ENCODE results near the gene HBD.

The HBD gene

GRCh38 chr11:5242208-5242607, 7.9 kb upstream of the HBD start:
- H3K4me1 ChIP-seq (ENCODE audit: control insufficient read depth, insufficient read depth, low read length): no peaks in the 10 kb centered on the region
- H3K4me3 ChIP-seq (ENCODE audit: low read length): no peak overlapping the region
- peaks cover 5% of the 10 kb centered on the region for H3K27me3 ChIP-seq (replicated peaks; ENCODE audit: control insufficient read depth, insufficient read depth, low read length)
- no peaks in the 10 kb centered on the region for H3K36me3 ChIP-seq (ENCODE audit: control insufficient read depth, insufficient read depth, low read length, severe bottlenecking)
- H3K9me3 ChIP-seq (ENCODE audit: control insufficient read depth, low read length): no peaks in the 10 kb centered on the region
- no peak overlapping the region for H3K9ac ChIP-seq (ENCODE audit: low read length)
- no peak for DNase-seq (ENCODE audit: low read depth)

GRCh38 chr11:5241458-5241857, 7.2 kb upstream of the HBD start:
- H3K9ac ChIP-seq (ENCODE audit: low read length): no peak overlapping the region
- no peaks in the 10 kb centered on the region for H3K4me1 ChIP-seq (ENCODE audit: control insufficient read depth, insufficient read depth, low read length)
- no peaks in the 10 kb centered on the region for H3K9me3 ChIP-seq (ENCODE audit: control insufficient read depth, low read length)
- H3K27me3 ChIP-seq (replicated peaks; ENCODE audit: control insufficient read depth, insufficient read depth, low read length): peaks cover 5% of the 10 kb centered on the region
- no peaks in the 10 kb centered on the region for H3K36me3 ChIP-seq (ENCODE audit: control insufficient read depth, insufficient read depth, low read length, severe bottlenecking)
- no peak for DNase-seq (ENCODE audit: low read depth)
- no peak overlapping the region for H3K4me3 ChIP-seq (ENCODE audit: low read length)

GRCh38 chr11:5240458-5240857, 6.2 kb upstream of the HBD start:
- DNase-seq (ENCODE audit: low read depth): no peak
- H3K27me3 ChIP-seq (replicated peaks; ENCODE audit: control insufficient read depth, insufficient read depth, low read length): peaks cover 5% of the 10 kb centered on the region
- H3K9me3 ChIP-seq (ENCODE audit: control insufficient read depth, low read length): no peaks in the 10 kb centered on the region
- no peaks in the 10 kb centered on the region for H3K4me1 ChIP-seq (ENCODE audit: control insufficient read depth, insufficient read depth, low read length)
- H3K4me3 ChIP-seq (ENCODE audit: low read length): no peak overlapping the region
- no peaks in the 10 kb centered on the region for H3K36me3 ChIP-seq (ENCODE audit: control insufficient read depth, insufficient read depth, low read length, severe bottlenecking)
- H3K9ac ChIP-seq (ENCODE audit: low read length): no peak overlapping the region

GRCh38 chr11:5240056-5240455, 5.8 kb upstream of the HBD start:
- no peaks in the 10 kb centered on the region for H3K9me3 ChIP-seq (ENCODE audit: control insufficient read depth, low read length)
- H3K27me3 ChIP-seq (replicated peaks; ENCODE audit: control insufficient read depth, insufficient read depth, low read length): peaks cover 5% of the 10 kb centered on the region
- H3K4me1 ChIP-seq (ENCODE audit: control insufficient read depth, insufficient read depth, low read length): no peaks in the 10 kb centered on the region
- no peaks in the 10 kb centered on the region for H3K36me3 ChIP-seq (ENCODE audit: control insufficient read depth, insufficient read depth, low read length, severe bottlenecking)
- no peak overlapping the region for H3K4me3 ChIP-seq (ENCODE audit: low read length)
- DNase-seq (ENCODE audit: low read depth): no peak
- no peak overlapping the region for H3K9ac ChIP-seq (ENCODE audit: low read length)

- Histone ChIP-seq H3K36me3 (ENCODE audit: control insufficient read depth, insufficient read depth, low read length, severe bottlenecking) (no peaks in the 10 kb centered on the region), H3K27me3 (replicated peaks; ENCODE audit: control insufficient read depth, insufficient read depth, low read length) (no peaks in the 10 kb centered on the region), H3K9ac (ENCODE audit: low read length) (no peak overlapping the region), H3K4me3 (ENCODE audit: low read length) (no peak overlapping the region), H3K4me1 (ENCODE audit: control insufficient read depth, insufficient read depth, low read length) (no peaks in the 10 kb centered on the region), H3K9me3 (ENCODE audit: control insufficient read depth, low read length) (no peaks in the 10 kb centered on the region)
- no peak for DNase-seq (ENCODE audit: low read depth)
Observed at GRCh38 chr11:5239046-5239445, 4.8 kb upstream of the HBD start.

DNA sequence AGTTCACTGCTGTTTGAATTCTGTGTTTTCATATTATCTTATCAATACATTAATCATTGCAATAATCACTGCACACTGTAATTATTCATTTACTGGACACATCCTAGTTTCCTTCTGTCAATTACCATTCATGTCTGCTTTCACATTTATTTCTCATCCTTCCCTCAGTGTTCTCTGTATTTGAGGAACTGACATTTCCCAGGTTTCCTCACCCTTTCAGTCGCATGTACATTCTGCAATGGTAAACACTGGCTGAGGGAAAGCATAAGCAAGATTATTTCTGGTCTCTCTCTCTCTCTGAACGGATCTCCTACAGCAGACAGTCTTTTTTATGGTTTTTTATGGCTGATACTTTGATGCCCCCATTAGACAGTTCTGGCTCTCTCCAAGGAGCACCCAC, 4.2 kb upstream of the HBD start:
- Histone ChIP-seq H3K36me3 (ENCODE audit: control insufficient read depth, insufficient read depth, low read length, severe bottlenecking) (no peaks in the 10 kb centered on the region), H3K4me3 (ENCODE audit: low read length) (no peak overlapping the region), H3K9ac (ENCODE audit: low read length) (no peak overlapping the region), H3K4me1 (ENCODE audit: control insufficient read depth, insufficient read depth, low read length) (no peaks in the 10 kb centered on the region), H3K9me3 (ENCODE audit: control insufficient read depth, low read length) (no peaks in the 10 kb centered on the region), H3K27me3 (replicated peaks; ENCODE audit: control insufficient read depth, insufficient read depth, low read length) (no peaks in the 10 kb centered on the region)
- DNase-seq (ENCODE audit: low read depth): no peak

- no peak overlapping the region for H3K9ac ChIP-seq (ENCODE audit: low read length)
- DNase-seq (ENCODE audit: low read depth): no peak
- no peaks in the 10 kb centered on the region for H3K36me3 ChIP-seq (ENCODE audit: control insufficient read depth, insufficient read depth, low read length, severe bottlenecking)
- no peaks in the 10 kb centered on the region for H3K9me3 ChIP-seq (ENCODE audit: control insufficient read depth, low read length)
- H3K27me3 ChIP-seq (replicated peaks; ENCODE audit: control insufficient read depth, insufficient read depth, low read length): no peaks in the 10 kb centered on the region
- H3K4me1 ChIP-seq (ENCODE audit: control insufficient read depth, insufficient read depth, low read length): no peaks in the 10 kb centered on the region
- H3K4me3 ChIP-seq (ENCODE audit: low read length): no peak overlapping the region
Observed at GRCh38 chr11:5237420-5237819, 3.1 kb upstream of the HBD start.

- Histone ChIP-seq H3K36me3 (ENCODE audit: control insufficient read depth, insufficient read depth, low read length, severe bottlenecking) (no peaks in the 10 kb centered on the region), H3K9me3 (ENCODE audit: control insufficient read depth, low read length) (no peaks in the 10 kb centered on the region), H3K27me3 (replicated peaks; ENCODE audit: control insufficient read depth, insufficient read depth, low read length) (no peaks in the 10 kb centered on the region), H3K4me3 (ENCODE audit: low read length) (no peak overlapping the region), H3K4me1 (ENCODE audit: control insufficient read depth, insufficient read depth, low read length) (no peaks in the 10 kb centered on the region), H3K9ac (ENCODE audit: low read length) (no peak overlapping the region)
- DNase-seq (ENCODE audit: low read depth): no peak
Observed at GRCh38 chr11:5235364-5236095, 1.2 kb upstream of the HBD start.

DNA sequence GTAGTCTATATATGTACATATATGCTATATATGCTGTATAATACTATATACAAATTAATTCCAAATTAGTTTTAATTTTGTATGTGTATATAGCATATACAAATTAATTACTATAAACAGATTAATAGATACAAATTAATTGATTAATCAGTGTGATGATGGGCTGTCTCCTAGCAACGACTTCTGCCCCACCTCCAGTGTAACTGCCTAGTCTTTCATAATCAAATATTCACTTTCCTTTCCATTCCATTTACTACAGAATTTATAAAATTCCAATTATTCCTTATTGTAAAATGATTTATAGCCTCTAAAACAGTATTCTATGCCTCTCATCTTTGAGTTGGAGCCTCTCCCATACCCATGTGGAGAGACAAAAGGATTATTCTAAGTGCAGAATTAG, 976 bp downstream of the HBD start:
- Histone ChIP-seq H3K36me3 (ENCODE audit: control insufficient read depth, insufficient read depth, low read length, severe bottlenecking) (no peaks in the 10 kb centered on the region), H3K27me3 (replicated peaks; ENCODE audit: control insufficient read depth, insufficient read depth, low read length) (no peaks in the 10 kb centered on the region), H3K4me3 (ENCODE audit: low read length) (no peak overlapping the region), H3K9ac (ENCODE audit: low read length) (no peak overlapping the region), H3K9me3 (ENCODE audit: control insufficient read depth, low read length) (no peaks in the 10 kb centered on the region), H3K4me1 (ENCODE audit: control insufficient read depth, insufficient read depth, low read length) (no peaks in the 10 kb centered on the region)
- DNase-seq (ENCODE audit: low read depth): no peak

GRCh38 chr11:5232821-5233220, 1.5 kb downstream of the HBD start:
- Histone ChIP-seq H3K27me3 (replicated peaks; ENCODE audit: control insufficient read depth, insufficient read depth, low read length) (no peaks in the 10 kb centered on the region), H3K9me3 (ENCODE audit: control insufficient read depth, low read length) (no peaks in the 10 kb centered on the region), H3K36me3 (ENCODE audit: control insufficient read depth, insufficient read depth, low read length, severe bottlenecking) (no peaks in the 10 kb centered on the region), H3K4me3 (ENCODE audit: low read length) (no peak overlapping the region), H3K9ac (ENCODE audit: low read length) (no peak overlapping the region), H3K4me1 (ENCODE audit: control insufficient read depth, insufficient read depth, low read length) (no peaks in the 10 kb centered on the region)
- DNase-seq (ENCODE audit: low read depth): no peak

- DNase-seq (ENCODE audit: low read depth): no peak
- Histone ChIP-seq H3K36me3 (ENCODE audit: control insufficient read depth, insufficient read depth, low read length, severe bottlenecking) (no peaks in the 10 kb centered on the region), H3K27me3 (replicated peaks; ENCODE audit: control insufficient read depth, insufficient read depth, low read length) (no peaks in the 10 kb centered on the region), H3K4me3 (ENCODE audit: low read length) (no peak overlapping the region), H3K9me3 (ENCODE audit: control insufficient read depth, low read length) (no peaks in the 10 kb centered on the region), H3K9ac (ENCODE audit: low read length) (no peak overlapping the region), H3K4me1 (ENCODE audit: control insufficient read depth, insufficient read depth, low read length) (no peaks in the 10 kb centered on the region)
Observed at GRCh38 chr11:5232176-5232575, 2.1 kb downstream of the HBD start.

DNA sequence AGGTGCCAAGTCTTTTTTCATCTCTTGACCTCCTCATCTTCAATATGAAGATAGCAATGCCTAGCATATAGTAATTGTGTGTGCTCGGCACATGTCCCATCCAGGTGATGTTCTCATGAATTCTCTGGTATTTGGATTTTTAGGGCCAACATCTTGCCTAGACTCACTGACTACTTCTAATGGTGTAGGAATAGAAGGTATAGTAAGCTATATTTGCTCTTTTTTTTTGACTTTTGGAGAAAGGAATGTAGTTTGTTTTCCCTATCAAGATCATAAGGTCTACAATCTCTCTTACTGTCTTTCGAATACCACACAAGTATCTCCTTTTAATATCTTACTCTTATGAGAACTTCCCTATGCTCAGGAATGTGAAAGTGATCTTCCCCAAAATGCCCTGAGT, 3.2 kb downstream of the HBD start:
- Histone ChIP-seq H3K4me3 (ENCODE audit: low read length) (no peak overlapping the region), H3K9ac (ENCODE audit: low read length) (no peak overlapping the region), H3K36me3 (ENCODE audit: control insufficient read depth, insufficient read depth, low read length, severe bottlenecking) (no peaks in the 10 kb centered on the region), H3K4me1 (ENCODE audit: control insufficient read depth, insufficient read depth, low read length) (no peaks in the 10 kb centered on the region), H3K27me3 (replicated peaks; ENCODE audit: control insufficient read depth, insufficient read depth, low read length) (no peaks in the 10 kb centered on the region), H3K9me3 (ENCODE audit: control insufficient read depth, low read length) (no peaks in the 10 kb centered on the region)
- DNase-seq (ENCODE audit: low read depth): no peak
